ENCODE data around the gene PVR.
"Not testable (repeated sequence)": the region's sequence is repeated elsewhere in the genome, so short reads cannot be mapped to it uniquely, and the experiment has no call there.

The PVR gene

GRCh38 chr19:44643605-44644401, at the start of gene PVR:
Gene PVR (plus strand): TSS chr19:44643910. CDS start chr19:44644097, 187 bp downstream.
- DNase-seq (ENCODE audit: low read depth): peak; percentile 6

GRCh38 chr19:44596428-44597130, 47.1 kb upstream of the PVR start:
- no peak for DNase-seq (ENCODE audit: low read depth)

GRCh38 chr19:44597131-44597491, 46.6 kb upstream of the PVR start:
- DNase-seq (ENCODE audit: low read depth): no peak

- DNase-seq (ENCODE audit: low read depth): no peak
Observed at GRCh38 chr19:44598355-44598754, 45.4 kb upstream of the PVR start.

GRCh38 chr19:44598880-44599279, 44.8 kb upstream of the PVR start:
- no peak for DNase-seq (ENCODE audit: low read depth)

GRCh38 chr19:44600466-44600865, 43.2 kb upstream of the PVR start:
- DNase-seq (ENCODE audit: low read depth): no peak

GRCh38 chr19:44602081-44602480, 41.6 kb upstream of the PVR start:
- DNase-seq (ENCODE audit: low read depth): no peak

- DNase-seq (ENCODE audit: low read depth): no peak
Observed at GRCh38 chr19:44603201-44603945, 40.3 kb upstream of the PVR start.

GRCh38 chr19:44604241-44604640, 39.5 kb upstream of the PVR start:
- DNase-seq (ENCODE audit: low read depth): no peak

GRCh38 chr19:44605547-44605946, 38.2 kb upstream of the PVR start:
- no peak for DNase-seq (ENCODE audit: low read depth)

- DNase-seq (ENCODE audit: low read depth): no peak
Observed at GRCh38 chr19:44607049-44607448, 36.7 kb upstream of the PVR start.

GRCh38 chr19:44607917-44608316, 35.8 kb upstream of the PVR start:
- DNase-seq (ENCODE audit: low read depth): no peak

- DNase-seq (ENCODE audit: low read depth): no peak
Observed at GRCh38 chr19:44608391-44608821, 35.3 kb upstream of the PVR start.

GRCh38 chr19:44609219-44609618, 34.5 kb upstream of the PVR start:
- no peak for DNase-seq (ENCODE audit: low read depth)

- not testable (repeated sequence) for DNase-seq (ENCODE audit: low read depth)
Observed at GRCh38 chr19:44610497-44610896, 33.2 kb upstream of the PVR start.

- DNase-seq (ENCODE audit: low read depth): no peak
Observed at GRCh38 chr19:44611812-44612295, 31.9 kb upstream of the PVR start.

- DNase-seq (ENCODE audit: low read depth): no peak
Observed at GRCh38 chr19:44613295-44614178, 30.2 kb upstream of the PVR start, which contains the start of gene IGSF23. Gene IGSF23 (plus strand): TSS chr19:44613563. CDS start chr19:44613646, 83 bp downstream.

GRCh38 chr19:44614313-44614712, 29.4 kb upstream of the PVR start:
- no peak for DNase-seq (ENCODE audit: low read depth)

GRCh38 chr19:44615863-44616247, 27.9 kb upstream of the PVR start:
- DNase-seq (ENCODE audit: low read depth): no peak

GRCh38 chr19:44617110-44617880, 26.4 kb upstream of the PVR start:
- no peak for DNase-seq (ENCODE audit: low read depth)
